K562 (cell line): ENCODE measurements around the gene LRRC51. TPM values are rescaled to one million over a fixed set of nuclear protein-coding genes. Genes with fewer than 3 reads are reported as not detected.
A peak's percentile ranks its signal among the peaks of the same experiment; 100 is the strongest.

ENCODE experiments used
- ATF6 ChIP-seq: sonication (generic); formaldehyde crosslinking; IDR thresholded peaks from 2 replicates; pipeline ENCODE4 v1.4.0; 2020; ENCODE audit warnings: mild to moderate bottlenecking, missing genetic modification reagents
- EZH2 ChIP-seq: IDR thresholded peaks from 2 replicates; pipeline ENCODE4 v1.6.1; 2012; ENCODE audit warnings: low read depth, mild to moderate bottlenecking, inconsistent platforms, low read length, borderline replicate concordance
- FOXK2 ChIP-seq, 2 experiments: fragments of 450-650 bp; IDR thresholded peaks in 1 of 2; conservative IDR thresholded peaks in 1 of 2; 2 replicates each; pipeline ENCODE4 v1.6.1; 2016; ENCODE audit warnings: low read depth in 2 of 2, mild to moderate bottlenecking in 1 of 2
- GATAD2A ChIP-seq: fragments of 450-650 bp; IDR thresholded peaks from 2 replicates; pipeline ENCODE4 v1.6.1; 2017
- ILK ChIP-seq: fragments of 450-650 bp; IDR thresholded peaks from 2 replicates; pipeline ENCODE4 v1.6.1; 2016; ENCODE audit warnings: missing genetic modification characterization, low read depth, mild to moderate bottlenecking, missing compliant biosample characterization, moderate library complexity, borderline replicate concordance
- KDM4B ChIP-seq, 2 experiments: fragments of 450-650 bp in 1 of 2; sonication (generic) in 1 of 2; IDR thresholded peaks; 2 replicates each; pipeline ENCODE4 v1.6.1; 2016 to 2017; ENCODE audit warnings: borderline replicate concordance in 2 of 2, antibody characterized with exemption in 1 of 2, low read depth in 1 of 2, mild to moderate bottlenecking in 1 of 2
- MAFF ChIP-seq: IDR thresholded peaks from 2 replicates; pipeline ENCODE4 v1.6.1; 2012; ENCODE audit warnings: low read length, improper control_type of control experiment
- MTF1 ChIP-seq: fragments of 250-450 bp; sonication (Bioruptor Pico); IDR thresholded peaks from 2 replicates; pipeline ENCODE4 v1.9.0; 2021; ENCODE audit warnings: moderate library complexity, mild to moderate bottlenecking, inconsistent platforms, borderline replicate concordance
- NFE2 ChIP-seq: IDR thresholded peaks from 2 replicates; pipeline ENCODE4 v1.6.1; 2014; ENCODE audit warnings: antibody characterized with exemption, low read depth
- NFIC ChIP-seq: fragments of 450-650 bp; IDR thresholded peaks from 2 replicates; pipeline ENCODE4 v1.6.1; 2017; ENCODE audit warnings: mild to moderate bottlenecking, inconsistent platforms
- PHTF2 ChIP-seq: fragments of 250-450 bp; sonication (Bioruptor Pico); IDR thresholded peaks from 2 replicates; pipeline ENCODE4 v1.5.0; 2021; ENCODE audit warnings: mild to moderate bottlenecking
- RBBP5 ChIP-seq: fragments of 200-600 bp; sonication (generic); IDR thresholded peaks from 2 replicates; pipeline ENCODE4 v1.6.1; 2012; ENCODE audit warnings: borderline replicate concordance, mild to moderate bottlenecking, low read length, control low read depth, inconsistent platforms; ENCODE audit not compliant: insufficient read depth, poor library complexity, severe bottlenecking
- SMARCB1 ChIP-seq: IDR thresholded peaks from 2 replicates; pipeline ENCODE4 v1.6.1; 2011; ENCODE audit warnings: improper control_type of control experiment, low read depth; ENCODE audit not compliant: insufficient read length
- ZBED1 ChIP-seq: IDR thresholded peaks from 2 replicates; pipeline ENCODE4 v1.6.1; 2014
- ZFP30 ChIP-seq: fragments of 250-450 bp; sonication (Bioruptor Pico); IDR thresholded peaks from 2 replicates; pipeline ENCODE4 v1.8.0; 2022; ENCODE audit warnings: moderate library complexity, mild to moderate bottlenecking, inconsistent platforms, borderline replicate concordance
- ZNF12 ChIP-seq: sonication (generic); formaldehyde crosslinking; IDR thresholded peaks from 2 replicates; pipeline ENCODE4 v1.4.0; 2020; ENCODE audit warnings: mild to moderate bottlenecking, missing genetic modification reagents
- ZNF184 ChIP-seq: sonication (generic); formaldehyde crosslinking; IDR thresholded peaks from 2 replicates; pipeline ENCODE4 v1.5.0; 2020; ENCODE audit warnings: missing genetic modification reagents
- ZNF282 ChIP-seq: sonication (generic); formaldehyde crosslinking; IDR thresholded peaks from 2 replicates; pipeline ENCODE4 v1.8.1; 2023; ENCODE audit warnings: missing genetic modification reagents
- polyA plus RNA-seq, 8 experiments: library from polyadenylated mRNA; depleted of rRNA in 4 of 8; stranded (reverse) in 5 of 8; unstranded in 3 of 8; fragments of >200 nt; fragmentation: Nextera tagmentation in 2 of 8; fragmentation: Illumina TruSeq in 1 of 8; extraction: Ambion mirVana in 2 of 8; extraction: Trizol in 1 of 8; gene quantifications; 2 replicates each; pipeline versions ENCODE4 v1.2.1 to v1.2.3, GENCODE V29; 2011 to 2014; ENCODE audit warnings: inconsistent platforms in 1 of 8, missing spikeins in 1 of 8
- total RNA-seq, 7 experiments: library from RNA; depleted of rRNA in 6 of 7; stranded (reverse); fragments of >200 nt in 6 of 7; fragmentation: Illumina TruSeq in 2 of 7; extraction: Trizol in 2 of 7; gene quantifications; 2 replicates each; pipeline versions ENCODE4 v1.2.1 to v1.2.3, GENCODE V29; 2011 to 2021; ENCODE audit warnings: low replicate concordance in 1 of 7
- TF ChIP-seq, protein P1 (sequence below), 2 experiments: fragments of 200-800 bp in 1 of 2; sonication (Bioruptor generic) in 1 of 2; sonication (generic) in 1 of 2; formaldehyde crosslinking in 1 of 2; IDR thresholded peaks in 1 of 2; conservative IDR thresholded peaks in 1 of 2; 2 replicates each; pipeline versions ENCODE4 v1.5.0 to v1.6.1; 2016 to 2020; ENCODE audit warnings: missing compliant biosample characterization in 1 of 2, missing genetic modification characterization in 1 of 2, missing genetic modification reagents in 1 of 2
- TF ChIP-seq, protein P2 (sequence below): fragments of 250-450 bp; sonication (Bioruptor Pico); IDR thresholded peaks from 2 replicates; pipeline ENCODE4 v1.5.0; 2021; ENCODE audit warnings: mild to moderate bottlenecking, moderate library complexity

The LRRC51 gene
- total and polyA plus RNA-seq, 9 of the 15 experiments (the other 6 are each of a cell fraction or from before 2014, with no cell fraction given) = 4.7 to 10.6 (median 5.6) TPM

DNA sequence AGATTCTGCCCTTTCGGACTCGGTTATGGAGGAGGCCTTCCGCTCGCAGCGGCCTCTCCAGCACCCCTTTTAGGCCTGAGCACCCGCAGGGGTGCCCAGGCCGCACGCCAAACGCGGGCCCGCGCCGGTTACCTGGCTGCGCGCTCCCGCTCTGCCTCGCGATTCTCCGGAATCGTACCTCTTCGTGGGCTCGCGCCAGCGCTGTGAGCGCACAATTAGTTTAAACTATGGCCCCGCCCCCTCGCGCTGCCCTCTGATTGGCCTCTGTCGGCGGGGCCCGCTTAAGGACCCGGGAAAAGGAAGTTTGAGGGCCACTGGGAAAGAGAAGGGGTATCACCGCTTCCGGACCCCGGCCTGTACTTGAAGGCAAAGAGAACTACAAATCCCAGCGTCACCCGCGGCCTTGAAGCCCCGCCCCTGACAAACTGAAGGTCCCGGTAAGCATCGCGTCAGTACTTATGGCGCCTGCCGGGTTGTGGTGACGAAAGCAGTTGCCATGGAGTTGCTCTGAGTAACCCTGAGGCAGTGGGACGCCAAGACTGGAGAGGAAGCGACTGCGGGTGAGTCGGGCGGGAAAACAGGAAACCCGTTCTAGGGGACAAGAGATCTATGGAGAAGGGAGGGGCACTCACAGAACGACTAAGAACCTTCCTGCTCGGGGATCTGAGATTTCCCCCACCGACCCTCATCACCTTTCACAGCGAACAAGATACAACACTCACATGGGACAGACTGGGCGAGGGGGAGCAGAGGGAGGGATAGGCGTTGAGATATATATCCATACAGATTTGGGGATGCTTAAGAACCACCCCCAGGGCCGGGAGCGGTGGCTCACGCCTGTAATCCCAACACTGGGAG is at the start of gene LRRC51, which contains the start of gene NUMA1 (continued):
- TF ChIP-seq, protein P1, sequence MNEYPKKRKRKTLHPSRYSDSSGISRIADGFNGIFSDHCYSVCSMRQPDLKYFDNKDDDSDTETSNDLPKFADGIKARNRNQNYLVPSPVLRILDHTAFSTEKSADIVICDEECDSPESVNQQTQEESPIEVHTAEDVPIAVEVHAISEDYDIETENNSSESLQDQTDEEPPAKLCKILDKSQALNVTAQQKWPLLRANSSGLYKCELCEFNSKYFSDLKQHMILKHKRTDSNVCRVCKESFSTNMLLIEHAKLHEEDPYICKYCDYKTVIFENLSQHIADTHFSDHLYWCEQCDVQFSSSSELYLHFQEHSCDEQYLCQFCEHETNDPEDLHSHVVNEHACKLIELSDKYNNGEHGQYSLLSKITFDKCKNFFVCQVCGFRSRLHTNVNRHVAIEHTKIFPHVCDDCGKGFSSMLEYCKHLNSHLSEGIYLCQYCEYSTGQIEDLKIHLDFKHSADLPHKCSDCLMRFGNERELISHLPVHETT (CRISPR knock-in tag; conservative IDR thresholded peaks at IDR 0.05 in 1 of 2, IDR thresholded peaks at IDR 0.05 in 1 of 2) = 0 out of 4 replicates have a peak, but pooled peaks of 1 of the 2 experiments have one; percentile 45
- TF ChIP-seq NFE2 (0 out of 2 replicates have a peak, but pooled peaks have one; percentile 16), NFIC (no peak), ATF6 (no peak), MAFF (no peak), MTF1 (CRISPR knock-in tag) (no peak), ILK (tag) (no peak), EZH2 (no peak), GATAD2A (no peak), ZNF12 (CRISPR knock-in tag) (no peak), KDM4B (IDR thresholded peaks at IDR 0.05; ENCODE audit: borderline replicate concordance in 2 of 2, low read depth in 1 of 2) (no peak), SMARCB1 (no peak), ZBED1 (no peak), ZNF282 (CRISPR knock-in tag) (no peak), ZNF184 (CRISPR knock-in tag) (no peak), FOXK2 (conservative IDR thresholded peaks at IDR 0.05 in 1 of 2, IDR thresholded peaks at IDR 0.05 in 1 of 2; ENCODE audit: low read depth in 2 of 2) (peak; percentile 86 to 92), PHTF2 (no peak), RBBP5 (peak; percentile 57), ZFP30 (no peak)
- TF ChIP-seq, protein P2, sequence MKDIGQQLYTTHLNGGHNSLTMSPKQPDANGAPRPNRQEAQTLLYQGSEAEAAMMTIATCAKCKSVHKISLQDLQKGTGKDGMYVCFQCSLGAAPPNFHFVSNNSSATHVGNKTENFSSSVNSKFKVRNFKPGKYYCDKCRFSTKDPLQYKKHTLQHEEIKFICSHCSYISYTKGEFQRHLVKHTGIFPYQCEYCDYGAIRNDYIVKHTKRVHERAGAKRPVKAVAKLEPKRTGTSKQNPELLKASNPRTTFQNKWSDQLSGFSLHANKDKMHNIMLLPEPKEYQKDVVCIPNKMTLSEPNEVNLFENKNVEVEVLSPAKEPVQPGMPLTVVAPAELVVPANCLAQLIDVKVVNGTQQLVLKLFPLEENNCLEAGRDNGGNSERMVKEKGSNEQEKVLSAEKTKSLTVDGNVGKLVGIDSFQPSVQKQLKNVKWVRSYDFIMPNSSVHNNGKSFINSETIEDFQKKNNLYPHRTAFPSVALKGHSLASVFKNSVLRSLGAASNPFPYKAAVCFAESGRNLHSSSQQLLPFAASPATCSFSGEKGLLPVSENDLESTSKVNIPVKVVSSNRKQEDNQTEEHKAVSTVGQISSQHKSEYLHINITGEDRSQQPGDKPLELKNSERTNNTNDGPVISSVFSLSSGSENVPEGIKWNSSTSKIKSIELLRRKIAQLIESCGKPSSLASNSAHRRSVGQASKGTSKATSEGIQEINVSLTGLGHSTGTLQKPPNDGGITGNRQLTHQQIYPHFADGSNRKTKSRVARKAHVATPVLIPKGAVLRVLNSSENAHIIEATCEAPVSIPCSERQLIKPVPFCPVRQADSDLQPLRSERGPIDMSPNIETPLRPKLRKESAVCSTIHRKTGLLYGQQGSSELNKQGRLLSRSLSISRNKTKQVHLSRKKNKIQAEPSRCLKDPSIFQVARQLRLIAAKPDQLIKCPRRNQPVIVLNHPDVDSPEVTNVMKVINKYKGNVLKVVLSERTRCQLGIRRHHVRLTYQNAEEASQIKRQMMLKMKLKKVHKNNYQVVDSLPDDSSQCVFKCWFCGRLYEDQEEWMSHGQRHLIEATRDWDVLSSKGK = no peak
